GM19043 (cell line): Measurements from ENCODE around the gene FRMPD4.

Experiments used
- ATAC-seq: cut with Tn5 transposase; IDR thresholded peaks from one replicate; pipeline ENCODE4 v1.9.1; 2021; ENCODE audit warnings: low read depth; ENCODE audit not compliant: unreplicated experiment

Gene FRMPD4

DNA sequence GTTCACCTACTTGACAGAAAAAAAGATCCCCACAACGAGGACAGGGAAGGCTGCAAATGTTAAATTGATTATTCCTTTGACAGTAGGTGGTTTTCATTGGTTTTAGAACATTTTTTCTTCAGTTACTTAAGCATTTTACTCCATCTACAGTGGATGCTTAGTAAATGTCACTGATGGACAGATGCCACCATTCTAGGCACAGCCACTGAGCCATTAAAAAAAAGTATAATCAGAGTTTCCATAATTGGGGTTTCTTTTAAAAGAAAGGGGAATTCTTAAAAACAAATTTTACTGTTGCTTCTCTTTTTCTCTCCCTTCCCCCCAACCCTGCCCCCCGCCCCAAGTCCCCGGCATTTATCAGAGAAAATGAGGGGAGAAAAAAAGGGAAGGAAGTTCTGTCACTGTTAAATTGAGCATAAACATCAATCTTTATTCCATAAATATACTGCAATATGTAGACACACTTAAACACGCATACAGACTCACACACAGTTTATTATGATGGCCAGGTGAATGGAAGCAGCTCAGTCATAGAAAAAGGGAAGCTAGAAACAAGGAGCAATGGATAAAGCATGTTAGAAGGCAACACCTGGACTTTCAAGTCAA, 573.3 kb downstream of the FRMPD4 start:
- ATAC-seq: no peak

DNA sequence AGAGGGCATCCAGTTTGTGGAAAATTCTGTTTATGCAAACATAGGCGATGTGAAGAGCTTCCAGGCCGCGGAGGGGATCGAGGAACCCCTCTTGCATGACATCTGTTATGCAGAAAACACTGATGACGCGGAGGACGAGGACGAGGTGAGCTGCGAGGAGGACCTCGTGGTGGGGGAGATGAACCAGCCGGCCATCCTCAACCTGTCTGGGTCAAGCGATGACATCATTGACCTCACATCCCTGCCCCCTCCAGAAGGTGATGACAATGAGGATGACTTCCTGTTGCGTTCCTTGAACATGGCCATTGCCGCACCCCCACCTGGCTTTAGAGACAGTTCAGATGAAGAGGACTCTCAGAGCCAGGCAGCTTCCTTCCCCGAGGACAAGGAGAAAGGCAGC, 578.3 kb downstream of the FRMPD4 start:
- no peak for ATAC-seq

DNA sequence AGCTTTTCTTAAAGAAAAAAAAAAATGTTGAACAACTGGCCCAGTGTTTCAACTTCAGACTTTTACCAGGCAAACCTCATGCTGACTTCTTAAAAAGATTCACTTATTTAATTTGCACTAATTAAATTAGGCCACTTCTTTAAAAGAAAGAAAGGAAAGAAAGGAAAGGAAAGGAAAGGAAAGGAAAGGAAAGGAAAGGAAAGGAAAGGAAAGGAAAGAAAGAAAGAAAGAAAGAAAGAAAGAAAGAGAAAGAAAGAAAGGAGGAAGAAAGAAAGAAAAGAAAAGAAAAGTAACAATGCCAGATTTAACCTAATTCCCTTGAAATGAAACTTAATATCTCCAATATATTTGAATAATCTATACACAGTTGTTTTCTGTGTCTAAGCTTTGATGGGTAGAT, 581.6 kb downstream of the FRMPD4 start:
- no peak for ATAC-seq

DNA sequence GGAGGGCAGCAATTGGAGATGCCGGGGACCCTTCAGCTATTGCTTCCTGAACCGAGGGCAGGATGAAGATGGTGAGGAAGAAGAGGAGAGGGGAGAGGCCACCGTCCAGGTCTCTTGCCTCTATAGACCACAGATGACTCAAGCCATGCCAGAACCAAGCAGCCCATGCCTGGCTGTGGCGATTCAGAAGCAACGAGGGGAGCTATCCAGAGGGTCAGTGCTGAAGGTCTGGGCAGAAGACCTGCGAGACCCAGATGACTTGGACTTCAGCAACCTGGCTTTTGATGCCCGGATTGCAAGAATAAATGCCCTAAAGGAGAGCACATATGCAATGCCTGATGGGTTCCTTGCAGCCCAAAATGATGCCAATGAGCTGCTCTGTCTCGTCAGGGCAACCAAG, 582.8 kb downstream of the FRMPD4 start:
- no peak for ATAC-seq

GRCh38 chrX:12722314-12722713, 584.0 kb downstream of the FRMPD4 start:
- ATAC-seq: no peak

GRCh38 chrX:12741416-12741815, 603.1 kb downstream of the FRMPD4 start:
- no peak for ATAC-seq

GRCh38 chrX:12747433-12747832, 609.2 kb downstream of the FRMPD4 start:
- no peak for ATAC-seq

DNA sequence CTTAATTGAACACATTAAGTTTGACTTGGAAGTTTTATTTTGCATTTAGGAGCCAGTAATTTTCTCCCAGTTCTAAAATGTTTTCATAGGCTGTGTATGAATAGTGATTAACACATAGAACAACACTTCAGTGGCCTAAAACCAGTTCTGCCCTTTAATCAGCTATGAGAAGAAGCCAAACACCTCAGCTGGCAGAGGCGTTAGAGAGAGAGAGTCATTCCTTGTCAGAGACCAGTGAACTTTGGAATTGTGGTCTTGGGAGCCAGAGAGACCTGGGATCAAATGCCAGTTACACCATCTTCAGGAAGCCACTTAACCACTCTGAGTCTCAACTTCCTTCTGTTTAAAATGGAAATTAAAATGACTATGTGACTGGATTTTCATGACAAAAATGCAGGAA, 613.6 kb downstream of the FRMPD4 start:
- ATAC-seq: no peak

GRCh38 chrX:12753366-12753765, 615.1 kb downstream of the FRMPD4 start:
- no peak for ATAC-seq

DNA sequence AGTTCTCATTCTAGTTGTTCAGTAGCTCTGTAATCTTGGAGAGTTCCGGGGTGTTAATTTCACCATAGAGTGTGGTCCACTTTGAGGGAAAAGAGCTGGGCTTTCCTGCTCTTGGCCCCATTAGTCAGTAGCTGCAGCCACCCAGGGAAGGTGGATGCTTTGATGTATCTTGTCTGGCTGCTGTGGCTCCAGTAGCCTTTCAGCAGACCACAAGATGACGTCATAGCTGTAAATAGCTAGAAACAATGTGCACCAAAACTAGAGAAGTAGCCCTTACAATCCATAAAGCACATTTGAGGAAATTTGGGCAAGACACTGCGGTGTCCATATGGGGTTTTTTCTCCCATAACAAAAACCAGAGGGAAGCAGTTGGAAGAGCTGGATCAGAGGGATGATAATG, 620.0 kb downstream of the FRMPD4 start:
- no peak for ATAC-seq

DNA sequence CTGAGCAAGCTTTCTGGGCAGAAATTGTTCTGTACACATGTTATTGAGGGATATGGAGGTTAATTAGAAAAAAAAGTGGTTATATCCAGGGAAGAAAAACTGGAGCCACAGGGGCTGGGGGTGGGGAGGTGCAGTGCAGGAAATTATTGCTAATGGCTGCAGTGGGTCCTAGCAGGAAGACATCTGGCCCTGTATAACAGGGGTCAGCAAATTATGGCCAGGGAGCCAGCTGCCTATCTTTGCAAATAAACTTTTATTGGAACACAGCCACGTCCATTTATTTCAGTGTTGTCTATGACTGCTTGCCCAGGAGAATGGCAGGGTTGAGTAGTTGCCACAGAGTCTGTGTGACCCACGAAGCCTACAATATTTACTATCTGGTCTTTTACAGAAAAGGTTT, 629.6 kb downstream of the FRMPD4 start:
- no peak for ATAC-seq

DNA sequence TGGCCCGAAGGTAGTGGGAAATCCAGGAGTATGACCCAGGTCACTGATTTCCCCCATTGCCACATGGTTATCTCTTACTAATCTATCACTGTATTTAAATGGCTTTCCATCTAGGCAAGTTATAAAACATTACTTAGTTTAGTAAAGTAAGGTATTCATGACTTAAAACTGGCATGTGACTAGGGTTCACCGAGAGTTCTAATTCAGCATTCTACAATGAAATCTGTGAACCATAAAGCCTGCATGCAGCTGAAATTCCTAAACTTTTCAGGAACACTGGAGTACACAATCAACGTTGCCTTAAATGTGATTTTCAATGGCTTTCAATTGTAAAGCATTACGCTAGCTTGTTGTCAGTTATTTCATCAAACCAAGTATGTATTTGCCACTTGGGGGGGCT, 630.2 kb downstream of the FRMPD4 start:
- ATAC-seq: no peak

DNA sequence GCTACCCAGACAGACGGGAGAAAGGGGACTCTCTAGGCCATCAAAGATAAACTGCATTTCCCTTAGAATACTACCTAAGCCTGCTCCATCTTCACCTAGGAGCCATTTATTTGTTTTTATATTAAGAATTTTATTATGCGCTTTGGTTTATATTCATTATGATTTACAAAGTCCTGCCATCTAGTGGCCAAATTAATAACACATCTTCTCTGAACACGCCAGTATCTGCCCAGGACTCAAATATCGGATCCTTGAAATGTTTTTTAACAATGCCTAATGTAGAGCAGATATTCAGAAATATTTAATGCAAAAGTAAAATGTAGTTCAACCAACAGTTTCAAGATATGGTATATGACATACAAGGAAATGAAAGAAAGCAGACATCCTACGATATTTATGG, 632.2 kb downstream of the FRMPD4 start:
- no peak for ATAC-seq

DNA sequence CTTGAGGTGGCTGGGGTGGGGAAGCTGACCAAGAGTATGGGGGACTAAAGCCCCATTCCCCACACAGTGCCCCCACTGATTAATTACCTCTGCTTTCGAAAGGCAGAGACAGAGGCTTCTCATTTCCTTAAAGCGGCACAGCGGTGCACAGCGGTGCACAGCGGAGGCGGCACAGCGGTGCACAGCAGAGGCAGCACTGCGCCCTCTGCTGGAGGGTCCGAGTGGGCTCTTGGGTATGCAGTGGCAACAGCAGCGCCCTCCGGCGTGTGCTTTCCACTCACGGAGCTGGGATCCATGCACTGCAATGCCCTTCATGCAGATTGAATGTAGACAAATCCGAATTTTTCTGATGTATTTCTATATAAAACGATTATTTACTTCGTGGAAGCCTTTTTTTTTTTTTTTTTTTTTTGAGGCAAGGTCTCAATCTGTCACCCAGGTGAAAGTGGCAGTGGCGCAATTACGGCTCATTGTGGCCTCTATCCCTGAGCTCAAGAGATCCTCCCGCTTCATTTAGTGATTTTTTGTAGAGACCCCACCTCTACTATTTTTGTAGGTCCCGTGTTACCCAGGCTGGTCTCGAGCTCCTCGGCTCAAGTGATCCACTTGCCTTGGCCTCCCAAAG, 633.3 kb downstream of the FRMPD4 start:
- ATAC-seq: peak; percentile 99
